ENCODE results near the gene REM1. TPM values are rescaled to one million over a fixed set of nuclear protein-coding genes. Genes with fewer than 3 reads are reported as not detected.

REM1 gene
- total RNA-seq, 1 donor from 2014 or later: not detected

DNA sequence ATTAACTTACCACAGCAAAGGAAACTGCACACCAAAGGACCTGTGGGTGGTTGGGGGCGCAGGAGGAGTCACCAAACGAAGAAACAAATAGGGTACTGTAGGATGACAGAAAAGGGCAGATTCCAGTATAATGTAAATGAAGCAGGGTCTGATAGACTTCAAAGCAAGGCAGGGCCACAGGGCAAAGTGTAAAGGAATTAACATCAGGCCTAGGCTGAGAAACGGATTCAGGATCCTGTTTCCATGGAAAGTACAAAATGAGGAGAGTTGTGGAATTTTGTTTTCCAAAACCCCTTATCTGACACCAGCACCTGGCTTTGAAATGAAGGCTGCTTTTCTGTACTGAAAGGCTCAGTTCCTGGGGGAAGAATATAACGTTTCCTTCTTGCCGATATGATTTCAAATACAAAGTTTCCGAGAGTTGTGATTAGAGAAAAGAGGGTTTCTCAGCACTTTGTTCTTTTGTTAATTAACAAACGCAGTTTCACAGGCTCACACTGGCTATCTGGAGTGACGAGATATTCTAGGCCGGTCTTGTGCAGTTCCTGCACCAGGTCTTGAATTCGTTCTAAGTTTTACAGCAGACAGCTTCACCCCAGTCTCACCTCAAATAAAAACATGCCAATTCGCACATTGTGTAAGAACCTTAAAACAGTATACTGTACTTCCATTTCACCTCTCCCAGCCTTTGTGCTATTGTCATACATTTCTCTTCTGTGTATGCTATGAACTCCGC lies 28.8 kb upstream of the REM1 start:
- no peaks in the 10 kb centered on the region for H3K4me1 Mint-ChIP-seq (ENCODE audit: low read depth, unreplicated experiment)
- Histone ChIP-seq H3K9ac (ENCODE audit: low read length) (no peak overlapping the region), H3K4me2 (ENCODE audit: low read length) (no peak overlapping the region), H3K4me3 (ENCODE audit: insufficient read depth, low read depth, low read length) (no peak overlapping the region), H3K27me3 (ENCODE audit: insufficient read depth, low read length) (peaks cover 2% of the 10 kb centered on the region), H3K9me3 (ENCODE audit: insufficient read depth, low read depth, low read length) (no peaks in the 10 kb centered on the region), H3K4me1 (ENCODE audit: insufficient read depth, low read length) (no peaks in the 10 kb centered on the region), H4K20me1 (ENCODE audit: insufficient read depth, low read length) (no peaks in the 10 kb centered on the region), H3K36me3 (ENCODE audit: insufficient read depth, low read length) (no peaks in the 10 kb centered on the region), H3K27ac (ENCODE audit: low read depth, low read length) (no peak overlapping the region), H3K79me2 (ENCODE audit: insufficient read depth, low read length) (no peaks in the 10 kb centered on the region), H2AFZ (ENCODE audit: low read depth, low read length) (no peak overlapping the region)
- no peak overlapping the region for H3K4me3 Mint-ChIP-seq (ENCODE audit: unreplicated experiment)
- peaks cover 5% of the 10 kb centered on the region for H3K9me3 Mint-ChIP-seq (ENCODE audit: unreplicated experiment)
- H3K36me3 Mint-ChIP-seq (ENCODE audit: low read depth, unreplicated experiment): no peaks in the 10 kb centered on the region
- no peak overlapping the region for H3K27ac Mint-ChIP-seq (ENCODE audit: unreplicated experiment)
- DNase-seq (ENCODE audit: low read depth): no peak
- no peak for FAIRE-seq
- TF ChIP-seq, protein P1, sequence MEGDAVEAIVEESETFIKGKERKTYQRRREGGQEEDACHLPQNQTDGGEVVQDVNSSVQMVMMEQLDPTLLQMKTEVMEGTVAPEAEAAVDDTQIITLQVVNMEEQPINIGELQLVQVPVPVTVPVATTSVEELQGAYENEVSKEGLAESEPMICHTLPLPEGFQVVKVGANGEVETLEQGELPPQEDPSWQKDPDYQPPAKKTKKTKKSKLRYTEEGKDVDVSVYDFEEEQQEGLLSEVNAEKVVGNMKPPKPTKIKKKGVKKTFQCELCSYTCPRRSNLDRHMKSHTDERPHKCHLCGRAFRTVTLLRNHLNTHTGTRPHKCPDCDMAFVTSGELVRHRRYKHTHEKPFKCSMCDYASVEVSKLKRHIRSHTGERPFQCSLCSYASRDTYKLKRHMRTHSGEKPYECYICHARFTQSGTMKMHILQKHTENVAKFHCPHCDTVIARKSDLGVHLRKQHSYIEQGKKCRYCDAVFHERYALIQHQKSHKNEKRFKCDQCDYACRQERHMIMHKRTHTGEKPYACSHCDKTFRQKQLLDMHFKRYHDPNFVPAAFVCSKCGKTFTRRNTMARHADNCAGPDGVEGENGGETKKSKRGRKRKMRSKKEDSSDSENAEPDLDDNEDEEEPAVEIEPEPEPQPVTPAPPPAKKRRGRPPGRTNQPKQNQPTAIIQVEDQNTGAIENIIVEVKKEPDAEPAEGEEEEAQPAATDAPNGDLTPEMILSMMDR (IDR thresholded peaks at IDR 0.05; ENCODE audit: insufficient read depth, low read depth, low read length): no peak
- TF ChIP-seq EZH2 (IDR thresholded peaks at IDR 0.05; ENCODE audit: insufficient read depth, low read length): no peak
- H3K27me3 Mint-ChIP-seq (ENCODE audit: low read depth, unreplicated experiment): no peaks in the 10 kb centered on the region

DNA sequence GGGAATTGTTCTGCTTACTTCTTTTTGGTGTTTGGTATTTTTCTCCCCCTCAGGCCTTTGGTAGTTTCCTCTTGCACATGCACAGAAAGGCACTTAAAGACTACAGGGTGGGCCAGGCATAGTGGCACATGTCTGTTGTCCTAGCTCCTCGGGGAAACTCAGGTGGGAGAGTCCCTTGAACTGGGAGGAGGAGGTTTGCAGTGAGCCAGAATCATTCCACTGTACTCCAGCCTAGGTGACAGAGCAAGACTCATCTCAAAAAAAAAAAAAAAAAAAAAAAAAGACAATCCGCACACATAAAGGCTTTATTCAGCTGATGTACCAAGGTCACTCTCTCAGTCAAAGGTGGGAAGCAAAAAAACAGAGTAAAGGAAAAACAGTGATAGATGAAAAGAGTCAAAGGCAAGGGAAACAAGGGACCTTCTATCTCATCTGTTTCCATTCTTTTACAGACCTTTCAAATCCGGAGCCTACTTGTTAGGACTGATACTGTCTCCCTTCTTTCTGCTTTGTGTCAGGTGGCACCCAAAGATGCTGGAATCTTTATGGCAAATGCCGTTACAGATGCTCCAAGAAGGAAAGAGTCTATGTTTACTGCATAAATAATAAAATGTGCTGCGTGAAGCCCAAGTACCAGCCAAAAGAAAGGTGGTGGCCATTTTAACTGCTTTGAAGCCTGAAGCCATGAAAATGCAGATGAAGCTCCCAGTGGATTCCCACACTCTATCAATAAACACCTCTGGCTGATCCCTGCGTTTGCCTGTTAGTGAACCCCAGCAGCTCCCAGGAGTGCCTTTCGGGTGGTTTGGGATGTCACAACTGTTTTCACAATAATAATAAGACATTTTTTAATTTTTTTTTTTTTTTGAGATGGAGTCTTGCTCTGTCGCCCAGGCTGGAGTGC lies 25.3 kb upstream of the REM1 start:
- H3K27ac Mint-ChIP-seq (ENCODE audit: unreplicated experiment): no peak overlapping the region
- H3K9ac ChIP-seq (ENCODE audit: low read length): no peak overlapping the region
- no peaks in the 10 kb centered on the region for H3K36me3 Mint-ChIP-seq (ENCODE audit: low read depth, unreplicated experiment)

More for the DNA sequence above, 25.3 kb upstream of the REM1 start:
- Mint-ChIP-seq H3K4me1 (ENCODE audit: low read depth, unreplicated experiment) (no peaks in the 10 kb centered on the region), H3K9me3 (ENCODE audit: unreplicated experiment) (peaks cover 5% of the 10 kb centered on the region), H3K27me3 (ENCODE audit: low read depth, unreplicated experiment) (no peaks in the 10 kb centered on the region), H3K4me3 (ENCODE audit: unreplicated experiment) (no peak overlapping the region)
- Histone ChIP-seq H3K4me2 (ENCODE audit: low read length) (no peak overlapping the region), H3K27me3 (ENCODE audit: insufficient read depth, low read length) (no peaks in the 10 kb centered on the region), H2AFZ (ENCODE audit: low read depth, low read length) (no peak overlapping the region), H3K4me1 (ENCODE audit: insufficient read depth, low read length) (no peaks in the 10 kb centered on the region), H3K4me3 (ENCODE audit: insufficient read depth, low read depth, low read length) (no peak overlapping the region), H3K36me3 (ENCODE audit: insufficient read depth, low read length) (no peaks in the 10 kb centered on the region), H3K79me2 (ENCODE audit: insufficient read depth, low read length) (no peaks in the 10 kb centered on the region), H4K20me1 (ENCODE audit: insufficient read depth, low read length) (no peaks in the 10 kb centered on the region), H3K27ac (ENCODE audit: low read depth, low read length) (no peak overlapping the region), H3K9me3 (ENCODE audit: insufficient read depth, low read depth, low read length) (no peaks in the 10 kb centered on the region)
- FAIRE-seq (no peak), DNase-seq (ENCODE audit: low read depth) (no peak)
- TF ChIP-seq, protein P1 (IDR thresholded peaks at IDR 0.05; ENCODE audit: insufficient read depth, low read depth, low read length): no peak
- no peak for TF ChIP-seq EZH2 (IDR thresholded peaks at IDR 0.05; ENCODE audit: insufficient read depth, low read length)
